CD14-positive monocyte (primary cell): Measurements from ENCODE around the gene PCGF6. TPM values are rescaled to one million over a fixed set of nuclear protein-coding genes. Genes with fewer than 3 reads are reported as not detected.

Experiments
- DNase-seq, 3 donors: peaks; one replicate each; pipeline ENCODE4 v3.0.0-alpha.2; 2011 to 2022
- H2AFZ ChIP-seq: 2 replicates; pipeline ENCODE4 v1.6.0; 2012; ENCODE audit warnings: mild to moderate bottlenecking, low read depth, low read length, inconsistent platforms; ENCODE audit not compliant: insufficient read depth, poor library complexity, severe bottlenecking
- H3K27ac ChIP-seq, 2 donors: 1 replicate in 1 of 2; 2 replicates in 1 of 2; pipeline ENCODE4 v1.5.1; 2012 to 2013; ENCODE audit warnings: low read length in 2 of 2, control low read depth in 1 of 2, inconsistent platforms in 1 of 2, low read depth in 1 of 2, mild to moderate bottlenecking in 1 of 2
- H3K27me3 ChIP-seq, 2 donors: one replicate each; pipeline versions ENCODE4 v1.6.0 to v1.6.1; 2011 to 2013; ENCODE audit warnings: low read length in 2 of 2; ENCODE audit not compliant: control insufficient read depth in 2 of 2, insufficient read depth in 2 of 2
- H3K36me3 ChIP-seq, 2 donors: replicated peaks in 1 of 2; 1 replicate in 1 of 2; 2 replicates in 1 of 2; pipeline versions ENCODE4 v1.5.1 to v1.6.1; 2012 to 2013; ENCODE audit warnings: low read length in 2 of 2, control low read depth in 1 of 2, inconsistent platforms in 1 of 2, mild to moderate bottlenecking in 1 of 2; ENCODE audit not compliant: insufficient read depth in 2 of 2, control insufficient read depth in 1 of 2
- H3K4me1 ChIP-seq, 2 donors: 1 replicate in 1 of 2; 2 replicates in 1 of 2; pipeline versions ENCODE4 v1.5.1 to v1.6.1; 2012 to 2013; ENCODE audit warnings: low read length in 2 of 2, control low read depth in 1 of 2, inconsistent platforms in 1 of 2, mild to moderate bottlenecking in 1 of 2, moderate library complexity in 1 of 2; ENCODE audit not compliant: insufficient read depth in 2 of 2, control insufficient read depth in 1 of 2
- H3K4me2 ChIP-seq: replicated peaks from 2 replicates; pipeline ENCODE3; 2012; ENCODE audit warnings: low read length, moderate library complexity, mild to moderate bottlenecking; ENCODE audit not compliant: poor library complexity, severe bottlenecking; ENCODE audit errors: extremely low read depth
- H3K4me3 ChIP-seq, 3 experiments: fragments of 200-600 bp in 1 of 3; sonication (generic) in 1 of 3; replicated peaks in 1 of 3; 1 replicate in 2 of 3; 2 replicates in 1 of 3; pipeline ENCODE4 v1.5.1; 2011 to 2013; ENCODE audit warnings: low read length in 3 of 3, mild to moderate bottlenecking in 3 of 3, control low read depth in 2 of 3, low read depth in 2 of 3, inconsistent platforms in 1 of 3, moderate library complexity in 1 of 3
- H3K79me2 ChIP-seq: 2 replicates; pipeline ENCODE4 v1.6.0; 2012; ENCODE audit warnings: mild to moderate bottlenecking, control low read depth, inconsistent platforms, low read length, moderate library complexity; ENCODE audit not compliant: insufficient read depth
- H3K9ac ChIP-seq: 2 replicates; pipeline ENCODE4 v1.6.0; 2017; ENCODE audit warnings: low read length, mild to moderate bottlenecking; ENCODE audit not compliant: insufficient read depth, poor library complexity, severe bottlenecking
- H3K9me3 ChIP-seq, 2 donors: replicated peaks in 1 of 2; 1 replicate in 1 of 2; 2 replicates in 1 of 2; pipeline versions ENCODE4 v1.5.1 to v1.6.1; 2012 to 2013; ENCODE audit warnings: low read length in 2 of 2, control low read depth in 1 of 2; ENCODE audit not compliant: control insufficient read depth in 1 of 2, insufficient read depth in 1 of 2
- H4K20me1 ChIP-seq: 2 replicates; pipeline ENCODE4 v1.6.0; 2012; ENCODE audit warnings: mild to moderate bottlenecking, low read length, control low read depth, moderate library complexity; ENCODE audit not compliant: insufficient read depth
- H3K27ac Mint-ChIP-seq, 7 donors: one replicate each; pipeline ENCODE4 v1.8.0; 2020; ENCODE audit warnings: mild to moderate bottlenecking in 7 of 7, mixed read lengths in 7 of 7, moderate library complexity in 6 of 7, inconsistent platforms in 2 of 7
- H3K27me3 Mint-ChIP-seq, 3 donors: one replicate each; pipeline ENCODE4 v1.8.0; 2021 to 2022; ENCODE audit warnings: low read depth in 3 of 3, mild to moderate bottlenecking in 3 of 3, mixed read lengths in 3 of 3, moderate library complexity in 3 of 3, inconsistent platforms in 1 of 3
- H3K36me3 Mint-ChIP-seq, 2 donors: one replicate each; pipeline ENCODE4 v1.8.0; 2020; ENCODE audit warnings: mixed read lengths in 2 of 2, inconsistent platforms in 1 of 2, mild to moderate bottlenecking in 1 of 2
- H3K4me1 Mint-ChIP-seq: one replicate; pipeline ENCODE4 v1.8.0; 2020; ENCODE audit warnings: mild to moderate bottlenecking, mixed read lengths
- H3K4me3 Mint-ChIP-seq, 2 donors: one replicate each; pipeline ENCODE4 v1.8.0; 2020; ENCODE audit warnings: mild to moderate bottlenecking in 2 of 2, mixed read lengths in 2 of 2, moderate library complexity in 1 of 2
- H3K9me3 Mint-ChIP-seq, 7 donors: one replicate each; pipeline ENCODE4 v1.8.0; 2020 to 2022; ENCODE audit warnings: mixed read lengths in 7 of 7, mild to moderate bottlenecking in 6 of 7, moderate library complexity in 6 of 7, inconsistent platforms in 2 of 7
- CTCF ChIP-seq: fragments of 200-600 bp; IDR thresholded peaks from one replicate; pipeline ENCODE4 v1.8.0; 2022; ENCODE audit warnings: antibody characterized with exemption, mild to moderate bottlenecking
- WGBS: methylation state at CpG from one replicate; pipeline ENCODE4 v1.1.5; 2013; ENCODE audit warnings: missing lambda C conversion rate; ENCODE audit not compliant: insufficient coverage; 5-methylcytosine and 5-hydroxymethylcytosine counted together
- intact Hi-C, 2 donors: fragments of 100-400 bp; cut with micrococcal nuclease; formaldehyde crosslinking; loops; one replicate each; pipeline versions ENCODE4 v1.15.0 to v1.15.1; 2023
- polyA plus RNA-seq, 3 donors: library from polyadenylated mRNA; depleted of rRNA in 1 of 3; unstranded in 2 of 3; stranded (reverse) in 1 of 3; fragments of 300-500 nt in 2 of 3; fragments of >200 nt in 1 of 3; fragmentation: Illumina TruSeq in 2 of 3; gene quantifications; 1 replicate in 2 of 3; 2 replicates in 1 of 3; pipeline ENCODE4 v1.2.3, GENCODE V29; 2012 to 2021

Gene PCGF6
- polyA plus RNA-seq, 3 donors = 3.4 to 6.2 (median 4.6) TPM

- no peaks in the 10 kb centered on the region for H3K79me2 ChIP-seq
- no CpG with 5 or more reads among the region's 2 CpGs for WGBS
- no peak overlapping the region for H3K27ac Mint-ChIP-seq
- peaks cover 0 to 2% (median 0%) of the 10 kb centered on the region in 7 donors for H3K9me3 Mint-ChIP-seq
- H3K36me3 Mint-ChIP-seq = peaks cover 23 to 66% of the 10 kb centered on the region in 2 donors
- no peaks in the 10 kb centered on the region for H4K20me1 ChIP-seq
- DNase-seq = peak; percentile 1 to 42 (median 8)
- H3K27me3 Mint-ChIP-seq = no peaks in the 10 kb centered on the region
- H3K4me3 Mint-ChIP-seq = no peak overlapping the region
- no peak overlapping the region for H3K9ac ChIP-seq
- H3K4me2 ChIP-seq = no peak overlapping the region
- intact Hi-C loops = loop anchor here (5.0 to 10.0 kb wide), 2 partner anchors 417 to 419 kb away; partner anchors contain the start of gene CNNM2 (in 2 of the 2)
- peaks cover 13 to 63% of the 10 kb centered on the region in 2 donors for H3K36me3 ChIP-seq
- H3K27me3 ChIP-seq = no peaks in the 10 kb centered on the region
- no peaks in the 10 kb centered on the region for H3K9me3 ChIP-seq
- H3K27ac ChIP-seq = no peak overlapping the region
- H3K4me1 Mint-ChIP-seq = peaks cover 8% of the 10 kb centered on the region
- peak; percentile 72 for TF ChIP-seq CTCF
- H3K4me3 ChIP-seq = no peak overlapping the region
- H3K4me1 ChIP-seq = no peaks in the 10 kb centered on the region
- H2AFZ ChIP-seq = no peak overlapping the region
Observed at GRCh38 chr10:103333934-103334520, 16.9 kb downstream of the PCGF6 start.

GRCh38 chr10:103327906-103328305 lies 23.0 kb downstream of the PCGF6 start:
- intact Hi-C loops = no loop called here
- no peak overlapping the region for H3K4me2 ChIP-seq
- peaks cover 0 to 2% (median 0%) of the 10 kb centered on the region in 3 donors for H3K27me3 Mint-ChIP-seq
- no peak overlapping the region for H3K27ac Mint-ChIP-seq
- H4K20me1 ChIP-seq = no peaks in the 10 kb centered on the region
- H3K27ac ChIP-seq = no peak overlapping the region
- no peak overlapping the region for H2AFZ ChIP-seq
- H3K4me3 Mint-ChIP-seq = no peak overlapping the region
- no peaks in the 10 kb centered on the region for H3K9me3 ChIP-seq
- H3K36me3 Mint-ChIP-seq = peaks cover 37 to 74% of the 10 kb centered on the region in 2 donors
- no peaks in the 10 kb centered on the region for H3K9me3 Mint-ChIP-seq
- 70% methylated on average over 2 of the region's 7 CpGs for WGBS
- no peak for DNase-seq
- no peak for TF ChIP-seq CTCF
- H3K4me1 ChIP-seq = no peaks in the 10 kb centered on the region
- peaks cover 4% of the 10 kb centered on the region for H3K4me1 Mint-ChIP-seq
- no peak overlapping the region for H3K4me3 ChIP-seq
- H3K27me3 ChIP-seq = no peaks in the 10 kb centered on the region
- no peak overlapping the region for H3K9ac ChIP-seq
- H3K36me3 ChIP-seq = peaks cover 23 to 74% of the 10 kb centered on the region in 2 donors
- H3K79me2 ChIP-seq = no peaks in the 10 kb centered on the region
